Measurements from ENCODE around the gene KRT83. TPM values are rescaled to one million over a fixed set of nuclear protein-coding genes. Genes with fewer than 3 reads are reported as not detected.

The KRT83 gene
- total RNA-seq, 1 donor = not detected

- DNase-seq (ENCODE audit: low read depth) = no peak
- TF ChIP-seq CTCF (IDR thresholded peaks at IDR 0.05; ENCODE audit: insufficient read depth, low read depth, low read length) = no peak
- no peak overlapping the region for H3K4me3 ChIP-seq (ENCODE audit: low read depth, low read length)
These were observed 20.2 kb downstream of the KRT83 start for GRCh38 chr12:52300796-52301691.

- TF ChIP-seq CTCF (IDR thresholded peaks at IDR 0.05; ENCODE audit: insufficient read depth, low read depth, low read length) = no peak
- H3K4me3 ChIP-seq (ENCODE audit: low read depth, low read length) = no peak overlapping the region
- no peak for DNase-seq (ENCODE audit: low read depth)
These were observed 22.5 kb downstream of the KRT83 start for GRCh38 chr12:52298677-52299190.

- TF ChIP-seq CTCF (IDR thresholded peaks at IDR 0.05; ENCODE audit: insufficient read depth, low read depth, low read length) = no peak
- H3K4me3 ChIP-seq (ENCODE audit: low read depth, low read length) = no peak overlapping the region
- no peak for DNase-seq (ENCODE audit: low read depth)
These were observed 24.5 kb downstream of the KRT83 start for GRCh38 chr12:52296572-52297215.

- no peak overlapping the region for H3K4me3 ChIP-seq (ENCODE audit: low read depth, low read length)
- no peak for TF ChIP-seq CTCF (IDR thresholded peaks at IDR 0.05; ENCODE audit: insufficient read depth, low read depth, low read length)
- no peak for DNase-seq (ENCODE audit: low read depth)
These were observed 25.5 kb downstream of the KRT83 start for GRCh38 chr12:52295663-52296062.

GRCh38 chr12:52294803-52295202 lies 26.4 kb downstream of the KRT83 start:
- DNase-seq (ENCODE audit: low read depth) = no peak
- no peak overlapping the region for H3K4me3 ChIP-seq (ENCODE audit: low read depth, low read length)
- TF ChIP-seq CTCF (IDR thresholded peaks at IDR 0.05; ENCODE audit: insufficient read depth, low read depth, low read length) = no peak

- no peak for TF ChIP-seq CTCF (IDR thresholded peaks at IDR 0.05; ENCODE audit: insufficient read depth, low read depth, low read length)
- H3K4me3 ChIP-seq (ENCODE audit: low read depth, low read length) = no peak overlapping the region
- no peak for DNase-seq (ENCODE audit: low read depth)
These were observed 27.3 kb downstream of the KRT83 start for GRCh38 chr12:52293926-52294325.

Measured in fibroblast of villous mesenchyme (primary cell).